ENCODE measurements around the gene TIAM1.

Gene TIAM1

DNA sequence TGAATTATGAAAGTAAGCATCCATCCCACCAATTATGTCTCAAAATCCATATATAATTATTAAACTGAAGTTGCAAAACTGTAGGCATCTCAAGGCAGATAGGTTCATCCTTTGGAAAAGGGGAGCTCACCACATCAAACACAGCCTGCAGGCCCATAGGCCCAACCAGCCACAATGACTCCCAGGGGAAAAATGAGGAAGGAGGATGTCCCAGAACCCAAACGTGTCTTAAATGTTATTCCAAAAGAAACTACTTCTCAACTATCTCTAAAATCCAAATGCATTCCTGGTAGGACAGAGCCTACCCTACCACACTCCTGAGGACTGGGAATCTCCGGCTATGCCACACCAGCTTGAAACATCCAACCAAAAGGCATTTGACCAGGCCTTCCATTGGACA lies 12.8 kb downstream of the TIAM1 start:
- no peak for DNase-seq

DNA sequence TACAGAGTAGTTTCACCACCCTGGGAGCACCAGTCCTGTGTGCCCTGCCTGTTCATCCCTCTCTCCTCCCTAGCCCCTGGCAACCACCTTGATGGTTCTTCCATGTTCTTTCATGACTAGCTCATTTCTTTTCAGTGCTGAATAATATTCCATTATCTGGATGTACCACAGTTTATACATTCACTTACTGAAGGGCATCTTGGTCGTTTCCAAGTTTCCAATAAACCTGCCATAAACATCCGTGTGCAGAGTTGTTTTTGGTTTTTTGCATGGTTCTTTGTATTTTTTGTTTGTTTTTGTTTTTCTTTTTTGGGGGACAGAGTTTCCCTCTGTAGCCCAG lies 13.9 kb downstream of the TIAM1 start:
- no peak for DNase-seq

DNA sequence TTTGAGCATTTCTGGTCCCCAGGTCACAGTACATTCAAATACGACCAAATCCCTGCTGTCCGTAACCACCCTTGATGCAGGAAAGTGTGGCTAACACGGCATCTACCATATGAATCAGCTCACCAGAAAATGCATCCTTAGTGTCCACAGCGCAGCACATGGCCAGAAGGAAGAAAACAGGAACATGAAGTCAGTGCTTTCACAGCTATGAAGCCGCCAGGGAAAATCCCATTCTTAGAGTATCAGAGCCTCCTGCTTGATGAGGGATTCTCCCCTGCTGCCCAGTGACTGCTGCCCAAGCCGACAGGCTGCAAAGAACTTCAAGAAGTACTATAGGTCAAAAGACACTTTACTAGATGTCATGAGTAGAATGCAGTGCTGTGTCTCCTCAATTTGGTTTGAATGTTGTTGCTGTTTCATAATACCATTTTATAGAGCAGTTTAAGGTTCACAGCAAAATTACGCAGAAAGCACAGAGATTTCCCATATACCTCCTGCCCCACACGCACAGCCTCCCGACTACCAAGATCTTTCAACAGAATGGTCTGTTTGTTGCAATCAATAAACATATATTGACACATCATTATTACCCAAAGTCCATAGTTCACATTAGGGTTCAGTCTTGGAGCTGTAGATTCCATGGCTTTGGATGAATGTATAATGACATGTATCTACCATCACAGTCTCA lies 14.5 kb downstream of the TIAM1 start:
- no peak for DNase-seq

DNA sequence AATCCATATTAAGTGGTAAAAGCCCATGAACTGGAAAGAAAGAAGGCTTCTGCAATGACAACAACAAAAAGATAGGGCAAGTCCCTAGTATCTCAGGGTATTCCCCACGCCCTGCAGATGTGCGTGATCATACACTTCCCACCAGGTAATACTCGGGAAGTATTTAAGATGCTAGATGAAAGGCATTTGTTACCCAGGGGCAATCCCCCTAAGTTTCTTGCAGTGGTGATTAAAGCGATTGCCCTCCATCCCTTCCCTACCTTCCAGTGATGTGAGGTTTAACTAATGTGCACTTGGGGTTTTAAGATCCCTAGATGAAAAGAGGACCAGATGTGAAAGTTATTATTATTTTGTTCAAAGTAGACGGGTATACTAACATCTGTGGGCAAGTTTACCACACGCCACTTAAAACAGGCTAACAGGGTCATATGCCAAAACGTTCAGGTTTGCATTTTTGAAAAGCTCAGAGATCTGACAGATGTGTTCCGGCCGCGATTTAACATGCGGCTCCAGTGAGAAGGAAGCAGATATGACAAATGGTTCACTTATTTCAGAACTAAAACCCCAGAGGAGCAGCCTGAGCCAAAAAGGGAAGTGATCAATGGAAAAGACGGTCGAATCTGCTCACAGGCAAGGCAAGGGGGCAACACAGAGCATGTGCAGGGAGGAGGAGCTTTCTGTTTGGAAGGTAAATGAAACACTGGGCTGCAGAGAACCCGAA lies 17.4 kb downstream of the TIAM1 start:
- no peak for DNase-seq

DNA sequence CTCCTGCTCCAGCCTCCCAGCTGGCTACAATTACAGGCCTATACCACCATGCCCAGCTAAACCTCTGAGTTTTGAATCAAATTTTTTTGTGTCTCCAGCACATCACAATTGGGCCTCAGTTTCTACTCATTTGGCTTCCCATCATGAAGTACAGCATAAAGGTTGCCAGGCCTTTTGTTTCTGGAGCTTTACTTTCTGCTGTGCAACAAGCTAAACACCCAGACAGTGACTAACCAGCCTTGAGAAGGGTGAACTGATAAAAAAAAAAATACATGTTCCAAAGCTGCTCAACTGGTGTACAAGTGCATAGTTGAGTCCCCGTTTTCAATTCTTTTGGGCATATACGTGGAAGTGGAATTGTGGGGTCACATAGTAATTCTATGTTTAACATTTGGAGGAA lies 25.1 kb downstream of the TIAM1 start:
- no peak for DNase-seq

DNA sequence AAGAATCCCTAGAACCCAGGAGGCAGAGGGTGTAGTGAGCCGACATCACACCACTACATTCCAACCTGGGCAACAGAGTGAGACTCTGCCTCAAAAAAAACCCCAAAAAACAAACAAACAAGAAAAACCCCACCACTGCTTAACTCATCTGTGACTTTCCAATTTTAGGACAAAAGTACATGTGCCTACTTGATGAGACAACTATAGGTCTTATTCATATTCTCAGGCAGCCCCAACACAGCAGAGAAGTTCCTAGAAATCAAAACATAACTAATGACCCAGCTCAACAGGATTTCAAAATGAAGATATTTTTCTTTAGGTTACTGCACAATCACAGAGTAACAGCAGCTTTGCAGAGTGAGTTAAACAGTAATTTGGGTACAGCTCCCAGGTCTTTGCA lies 26.4 kb downstream of the TIAM1 start:
- no peak for DNase-seq

DNA sequence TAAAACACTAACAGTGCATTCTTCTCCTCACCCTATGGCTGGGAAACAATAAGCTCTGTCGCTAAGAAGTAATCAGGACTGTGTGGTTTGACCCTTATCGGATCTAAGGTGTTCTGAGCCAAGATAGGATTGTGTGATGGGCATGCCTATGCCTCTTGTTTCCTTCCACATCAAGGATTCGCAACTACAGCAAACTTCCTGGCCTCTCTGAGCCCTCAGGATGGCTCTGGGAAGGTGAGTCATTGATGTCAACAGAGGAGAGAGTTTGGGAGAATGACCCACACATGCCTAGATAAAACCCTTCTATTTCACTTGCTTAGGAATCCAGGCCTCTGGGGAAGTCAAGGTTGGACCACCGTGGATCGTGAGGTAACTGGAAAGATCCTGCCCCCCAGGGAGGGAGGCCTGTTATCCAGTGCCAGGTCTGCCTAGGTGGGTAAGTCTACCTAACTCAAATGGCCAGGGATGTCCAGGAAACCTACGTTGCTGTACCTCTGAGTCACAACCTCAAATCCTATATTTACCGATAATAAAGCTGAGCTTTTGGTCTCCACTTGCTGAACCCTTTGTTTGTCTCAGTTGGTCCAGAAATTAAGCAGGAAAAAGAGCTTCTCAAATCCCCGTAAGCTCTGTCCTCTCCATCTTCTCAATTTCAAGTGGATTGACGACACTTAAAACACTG lies 27.4 kb downstream of the TIAM1 start:
- DNase-seq, result no peak

DNA sequence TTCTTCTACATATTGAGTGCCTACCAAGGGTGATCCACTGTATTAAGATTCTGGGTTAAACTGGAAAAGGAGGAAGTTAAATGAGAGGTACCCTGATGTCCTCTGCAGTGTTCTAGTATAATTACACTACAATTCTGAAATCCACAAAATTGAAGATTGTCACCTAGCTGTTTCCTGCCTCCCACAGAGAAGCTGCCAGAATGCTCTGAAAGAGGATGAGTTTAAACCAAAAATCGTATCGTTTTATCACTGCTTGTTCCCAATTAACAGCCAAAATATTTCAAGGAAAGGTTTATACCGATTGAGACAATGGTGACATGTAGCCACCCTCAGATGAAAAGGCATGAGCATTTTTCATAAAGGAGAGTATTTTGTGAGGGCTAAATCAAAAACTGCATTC lies 28.0 kb downstream of the TIAM1 start:
- no peak for DNase-seq

DNA sequence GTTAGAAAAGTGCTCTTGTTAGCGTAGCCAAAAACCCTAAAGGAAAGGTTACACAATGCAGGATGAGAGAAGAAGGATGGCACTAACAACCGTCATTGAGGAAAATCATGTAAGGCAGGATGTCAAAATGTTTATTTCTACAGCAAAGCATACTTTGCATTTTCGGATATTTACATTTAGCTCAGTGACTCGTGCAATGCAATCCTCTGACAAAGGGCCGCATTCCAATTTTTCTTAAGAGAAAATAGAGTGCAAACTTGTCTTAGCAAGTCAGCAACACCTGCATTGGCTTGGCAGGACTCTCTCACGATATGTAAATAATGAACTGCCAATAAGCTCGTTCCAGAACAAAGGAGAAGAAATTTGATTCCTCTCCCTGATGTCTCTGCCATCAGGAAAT lies 33.3 kb downstream of the TIAM1 start:
- no peak for DNase-seq

DNA sequence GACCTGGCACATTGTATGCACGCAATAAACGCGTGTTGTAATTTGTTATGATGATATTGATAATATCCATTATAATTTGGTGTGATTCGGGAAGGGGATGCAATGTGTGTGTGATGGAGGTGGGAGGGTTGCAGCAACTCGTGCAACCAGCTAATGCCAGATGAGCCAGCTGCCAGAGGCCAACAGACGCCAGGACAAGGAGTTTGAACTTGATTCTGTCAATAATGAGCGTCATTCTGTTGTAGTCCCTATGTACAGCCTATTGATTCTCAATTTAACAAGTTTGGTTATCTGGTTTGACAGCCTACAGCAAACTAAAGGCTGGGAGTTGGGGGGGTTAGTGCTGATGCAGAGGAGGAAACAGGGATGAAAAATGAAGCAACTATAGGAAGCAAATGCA lies 35.5 kb downstream of the TIAM1 start:
- no peak for DNase-seq

DNA sequence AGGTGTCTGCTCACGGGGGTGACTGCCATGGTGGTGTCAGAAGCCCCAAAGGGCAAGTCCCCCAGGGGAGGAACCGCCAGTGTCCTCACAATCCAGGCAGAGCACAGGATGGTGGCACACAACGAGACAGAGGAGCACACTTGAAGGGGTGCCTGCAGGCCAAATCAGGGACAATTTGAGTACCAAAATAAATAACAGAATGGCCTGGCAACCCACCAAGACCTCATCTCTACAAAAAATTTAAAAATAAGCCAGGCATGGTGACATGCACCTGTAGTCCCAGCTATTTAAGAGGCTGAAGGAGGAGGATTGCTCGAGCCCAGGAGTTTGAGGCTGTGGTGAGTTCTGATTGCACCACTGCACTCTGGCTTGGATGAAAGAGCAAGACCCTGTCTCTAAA lies 38.2 kb downstream of the TIAM1 start:
- no peak for DNase-seq

DNA sequence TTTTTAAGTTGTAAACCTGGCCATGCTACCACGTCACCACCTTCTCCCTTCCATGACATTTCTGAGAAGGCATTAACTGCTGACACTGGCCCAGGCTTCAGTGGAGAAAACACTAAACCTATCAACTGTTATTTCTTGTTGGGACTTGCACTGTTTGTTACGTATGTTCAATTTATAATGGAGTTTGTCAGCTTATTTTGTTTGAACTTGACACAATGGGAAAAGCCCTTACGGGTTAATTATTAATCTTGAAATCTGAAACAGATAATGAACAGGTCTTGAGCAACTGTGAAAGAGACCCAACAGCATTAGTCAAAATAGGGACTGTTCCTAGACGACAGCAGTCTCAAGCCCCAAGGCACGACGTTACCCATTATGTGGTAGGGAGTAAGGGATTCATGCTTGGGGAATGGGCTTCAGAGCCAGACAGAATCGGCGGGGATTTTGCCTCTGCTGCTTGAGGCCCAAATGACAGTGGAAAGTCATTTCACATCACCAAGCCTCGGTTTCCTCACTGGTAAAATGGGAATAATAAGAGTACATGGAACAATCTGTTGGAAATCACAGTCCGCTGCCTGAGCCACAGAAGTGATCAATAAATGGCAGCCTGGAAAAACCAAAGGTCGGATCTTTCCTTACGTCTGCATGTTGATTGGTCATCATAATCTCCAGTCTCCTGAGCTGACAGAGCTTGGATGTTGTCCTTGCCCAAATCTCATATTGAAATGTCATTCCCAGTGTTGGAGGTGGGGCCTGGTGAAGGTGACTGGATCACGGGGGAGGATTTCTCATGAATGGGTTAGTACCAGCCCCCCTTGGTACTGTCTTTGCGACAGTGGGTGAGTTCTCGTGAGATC lies 44.5 kb downstream of the TIAM1 start:
- DNase-seq, result no peak

DNA sequence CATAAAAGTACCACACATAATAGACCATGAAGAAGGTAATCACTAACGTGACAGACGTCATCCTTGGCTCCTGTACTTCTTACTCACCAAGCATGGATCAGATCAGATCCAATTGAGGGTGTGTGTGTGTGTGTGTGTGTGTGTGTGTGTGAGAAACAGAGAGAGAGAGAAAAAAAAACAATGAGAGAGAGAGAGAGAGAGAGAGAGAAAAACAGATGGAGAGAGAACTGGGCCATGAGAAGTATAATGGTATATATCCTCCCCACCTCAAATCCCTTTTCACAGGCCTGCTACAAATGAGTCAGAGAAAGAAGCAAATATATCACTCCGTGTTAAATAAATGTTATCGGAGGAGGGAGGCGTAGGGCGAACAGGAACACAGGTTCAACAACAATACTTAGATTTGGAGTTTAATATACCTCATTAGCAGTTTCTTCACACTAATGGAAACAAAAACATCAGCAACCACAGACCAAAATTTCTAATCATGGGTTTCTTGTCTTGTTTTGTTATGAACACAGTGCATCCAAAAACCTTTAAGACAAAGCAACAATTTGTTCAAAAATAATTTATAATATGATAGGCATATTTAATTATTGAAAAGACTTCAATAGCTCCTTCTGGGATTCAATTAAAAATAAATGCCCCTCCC lies 45.3 kb downstream of the TIAM1 start:
- no peak for DNase-seq

DNA sequence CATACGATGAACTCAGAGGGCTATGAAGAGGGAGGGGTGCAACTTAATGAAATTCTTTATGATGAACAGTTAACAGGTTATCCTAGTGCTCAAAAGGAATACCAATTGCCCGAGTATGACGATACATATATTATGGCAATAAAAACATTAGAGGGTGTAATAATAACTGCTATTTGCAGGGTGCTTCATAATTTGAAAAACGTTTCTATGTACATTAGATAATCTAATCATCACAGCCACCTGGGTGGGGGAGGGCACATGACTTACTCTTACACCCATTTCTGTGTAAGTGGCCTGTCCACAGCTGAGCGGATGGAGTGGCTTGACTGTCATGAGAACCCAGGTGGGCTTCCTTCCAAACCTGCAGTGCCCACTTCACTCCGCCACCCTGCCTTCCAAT lies 46.3 kb downstream of the TIAM1 start:
- no peak for DNase-seq

DNA sequence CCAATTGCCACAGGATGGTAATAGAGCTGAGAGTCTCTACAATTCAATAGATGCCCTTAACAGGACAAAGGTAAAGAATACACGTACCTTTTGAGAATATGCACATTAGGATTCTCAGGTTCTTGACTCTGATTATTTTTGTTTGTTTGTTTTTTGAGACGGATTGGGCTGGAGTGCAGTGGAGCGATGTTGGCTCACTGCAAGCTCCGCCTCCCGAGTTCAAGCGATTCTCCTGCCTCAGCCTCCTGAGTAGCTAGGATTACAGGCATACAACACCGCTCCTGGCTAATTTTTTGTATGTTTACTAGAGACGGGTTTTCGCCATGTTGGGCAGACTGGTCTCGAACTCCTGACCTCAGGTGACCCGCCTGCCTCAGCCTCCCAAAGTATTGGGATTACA lies 48.4 kb downstream of the TIAM1 start:
- no peak for DNase-seq

DNA sequence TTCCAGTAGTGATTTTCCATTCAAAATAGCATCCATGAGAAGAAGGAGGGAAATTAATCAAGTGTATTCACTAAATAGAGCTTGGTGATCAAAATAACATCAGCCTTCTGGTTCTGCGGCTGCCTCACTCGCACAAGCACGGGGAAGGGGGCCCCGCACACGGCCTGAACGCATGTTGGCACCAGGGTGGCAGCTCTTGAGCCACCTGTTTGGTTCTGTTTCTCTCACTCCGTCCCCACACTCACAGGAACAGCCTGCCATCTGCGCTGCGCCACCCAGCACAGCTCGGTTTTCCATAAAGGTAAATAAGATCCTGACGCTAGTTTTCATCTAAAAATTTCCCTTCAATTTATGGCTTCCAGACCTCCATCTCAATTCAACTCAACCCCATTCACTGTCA lies 49.4 kb downstream of the TIAM1 start:
- no peak for DNase-seq

DNA sequence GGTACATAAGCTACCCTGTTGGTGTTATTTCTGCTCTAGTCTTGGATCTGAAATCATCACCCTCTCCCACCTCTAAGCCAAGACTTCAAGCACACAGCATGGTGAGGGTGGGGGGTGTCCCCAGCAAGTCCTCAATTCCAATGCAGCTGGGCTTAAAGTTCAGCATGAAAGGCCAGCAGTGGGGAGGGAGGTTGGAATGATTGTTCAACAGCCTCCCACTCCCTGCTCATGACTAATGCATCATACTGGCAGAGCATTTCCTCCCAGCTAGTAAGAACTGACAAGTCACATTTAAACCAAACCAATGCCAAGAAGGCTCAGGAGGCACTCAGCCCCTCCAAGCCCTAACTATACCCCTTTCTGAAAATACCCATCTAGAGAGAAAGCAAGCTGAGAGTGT lies 50.1 kb downstream of the TIAM1 start:
- no peak for DNase-seq

DNA sequence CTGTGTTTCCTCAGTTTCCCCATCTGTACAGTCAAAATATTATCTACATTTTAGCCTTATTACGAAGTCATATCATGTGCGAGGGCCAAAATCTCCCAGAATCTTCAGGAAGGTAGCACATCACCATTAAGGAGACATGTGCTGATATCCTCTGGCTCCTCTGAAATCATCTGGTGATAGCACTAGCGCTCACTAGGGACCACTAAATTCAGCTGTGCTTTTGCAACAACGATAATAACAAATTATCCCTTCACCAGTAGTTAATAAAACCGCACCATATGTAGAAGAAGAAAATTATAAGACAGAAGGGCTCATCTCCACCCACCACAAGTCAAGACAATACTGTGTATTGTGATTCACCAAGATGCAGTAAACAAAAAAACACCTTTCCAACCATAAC lies 53.3 kb downstream of the TIAM1 start:
- no peak for DNase-seq

DNA sequence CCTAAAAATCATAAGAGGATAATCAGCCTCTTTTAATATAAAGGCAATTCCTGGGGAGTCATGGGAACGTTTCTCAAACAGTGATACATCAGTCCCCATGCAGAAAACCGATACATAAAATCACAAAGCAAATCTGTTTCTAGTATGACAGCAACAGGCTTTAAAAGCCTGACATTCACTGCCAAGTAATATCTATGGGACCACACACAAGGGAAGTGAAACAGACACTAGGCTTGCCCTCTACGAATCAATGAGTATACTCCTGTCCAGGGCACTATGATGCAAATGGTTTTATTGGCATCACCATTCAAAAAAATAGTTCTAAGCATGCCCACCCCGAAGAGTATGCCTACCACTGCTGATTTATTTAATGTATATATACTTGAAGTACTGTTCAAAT lies 54.4 kb downstream of the TIAM1 start:
- DNase-seq, result no peak

DNA sequence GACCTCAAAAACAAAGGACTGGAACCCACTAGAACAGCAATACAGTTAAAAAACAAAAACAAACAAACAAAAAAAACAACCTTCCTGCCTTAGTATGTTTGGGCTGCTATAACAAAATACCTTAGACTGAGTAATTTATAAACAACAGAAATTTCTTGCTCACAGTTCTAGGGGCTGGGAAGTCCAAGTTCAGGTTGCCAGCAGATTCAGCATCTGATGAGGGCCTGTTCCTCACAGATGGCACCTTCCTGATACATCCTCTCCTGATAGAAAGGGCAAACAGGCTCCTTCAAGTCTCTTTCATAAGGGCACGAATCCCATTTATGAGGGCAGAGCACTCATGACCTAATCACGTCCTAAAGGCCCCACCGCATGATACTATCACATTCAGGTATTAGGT lies 55.9 kb downstream of the TIAM1 start:
- no peak for DNase-seq

DNA sequence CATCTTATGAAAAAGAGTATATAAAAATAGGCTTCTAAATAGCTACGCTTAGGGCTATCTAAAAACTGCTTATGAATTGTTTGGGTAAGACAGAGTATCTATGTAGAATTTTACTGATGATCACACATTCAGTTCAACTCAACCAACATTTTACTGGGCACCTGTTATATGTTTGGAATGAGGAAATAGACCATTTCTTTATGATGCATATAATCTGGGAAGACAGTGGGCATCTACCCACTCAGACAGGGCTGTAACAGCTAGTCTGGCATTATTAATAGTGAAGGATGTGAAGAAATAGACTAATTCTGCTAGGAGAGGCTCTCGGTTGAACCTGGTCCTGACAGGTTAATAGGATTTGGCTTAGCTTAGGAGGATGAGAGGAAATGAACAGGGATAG lies 56.9 kb downstream of the TIAM1 start:
- no peak for DNase-seq

DNA sequence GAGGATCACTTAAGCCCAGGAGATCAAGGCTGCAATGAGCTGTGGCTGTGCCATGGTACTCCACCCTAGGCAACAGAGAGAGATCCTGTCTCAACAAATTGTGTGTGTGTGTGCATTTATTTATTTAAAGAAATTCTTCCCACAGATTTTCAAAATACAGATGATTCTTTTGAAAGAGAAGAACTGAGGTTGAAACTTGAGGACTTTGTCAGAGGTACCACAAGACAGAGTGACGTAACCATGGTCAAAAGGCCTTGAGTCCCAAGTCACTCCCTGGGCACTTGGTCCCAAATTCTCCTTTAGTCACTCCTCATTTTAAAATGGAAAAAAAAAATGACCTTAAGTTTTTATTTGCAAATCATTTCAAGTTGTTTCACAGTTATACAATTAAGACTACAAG lies 57.4 kb downstream of the TIAM1 start:
- no peak for DNase-seq

DNA sequence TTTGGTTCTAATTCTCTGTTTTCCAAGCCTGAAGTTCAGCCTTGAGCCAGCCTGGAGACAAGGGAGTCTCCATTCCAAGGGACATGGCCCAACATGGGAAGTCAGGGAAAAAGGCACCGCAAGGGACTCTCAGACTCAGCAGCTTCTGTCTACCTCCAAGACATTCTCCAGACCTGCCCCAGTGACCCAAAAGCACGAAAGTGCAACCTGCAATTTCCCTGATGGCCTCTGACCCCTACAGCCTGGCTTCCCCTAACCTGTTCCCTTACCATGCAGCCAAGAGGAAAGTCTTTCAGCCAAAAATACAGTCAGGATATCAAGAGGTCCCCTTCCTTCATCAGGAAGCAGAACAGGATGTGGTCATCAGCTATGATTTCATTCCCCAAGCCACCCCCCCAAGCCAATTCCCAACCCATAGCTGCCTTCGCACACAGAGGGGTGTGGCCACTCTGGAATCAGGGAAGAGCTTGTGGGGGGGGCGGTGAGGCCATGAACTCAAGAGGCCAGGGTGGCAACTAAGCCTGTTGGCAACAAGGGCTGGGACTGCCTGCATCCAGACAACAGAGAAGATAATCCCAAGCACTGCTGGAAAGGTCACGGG lies 59.2 kb downstream of the TIAM1 start:
- DNase-seq, result no peak
